H9 (cell line): Measurements from ENCODE around the gene ZNF609. TPM values are rescaled to one million over a fixed set of nuclear protein-coding genes. Genes with fewer than 3 reads are reported as not detected.

ENCODE experiments used
- DNase-seq: peaks from one replicate; pipeline ENCODE4 v3.0.0-alpha.2; 2017
- H2AFZ ChIP-seq: one replicate; pipeline ENCODE4 v1.6.1; 2013; ENCODE audit warnings: mild to moderate bottlenecking, low read length, control low read depth, moderate library complexity
- H2AK5ac ChIP-seq: 2 replicates; pipeline ENCODE4 v1.6.1; 2013; ENCODE audit warnings: low read length, control low read depth, mixed read lengths; ENCODE audit not compliant: insufficient read length
- H2BK120ac ChIP-seq: one replicate; pipeline ENCODE4 v1.6.1; 2013; ENCODE audit warnings: low read depth, mild to moderate bottlenecking, low read length, control low read depth, inconsistent platforms; ENCODE audit not compliant: poor library complexity, severe bottlenecking
- H2BK12ac ChIP-seq: 2 replicates; pipeline ENCODE4 v1.6.1; 2013; ENCODE audit warnings: low read length, control low read depth, mixed read lengths, low read depth; ENCODE audit not compliant: insufficient read length
- H2BK15ac ChIP-seq: 2 replicates; pipeline ENCODE4 v1.6.1; 2013; ENCODE audit warnings: low read depth, low read length, control low read depth
- H2BK20ac ChIP-seq: one replicate; pipeline ENCODE4 v1.6.1; 2013; ENCODE audit warnings: low read depth, mild to moderate bottlenecking, low read length, control low read depth, inconsistent platforms; ENCODE audit not compliant: poor library complexity, severe bottlenecking
- H2BK5ac ChIP-seq: 2 replicates; pipeline ENCODE4 v1.6.1; 2013; ENCODE audit warnings: low read length, control low read depth, mixed read lengths; ENCODE audit not compliant: insufficient read length
- H3K14ac ChIP-seq: 2 replicates; pipeline ENCODE4 v1.6.1; 2013; ENCODE audit warnings: low read length, control low read depth; ENCODE audit not compliant: insufficient read depth
- H3K18ac ChIP-seq: 2 replicates; pipeline ENCODE4 v1.6.1; 2013; ENCODE audit warnings: low read depth, mild to moderate bottlenecking, mixed read lengths, low read length, control low read depth; ENCODE audit not compliant: insufficient read length
- H3K23ac ChIP-seq: 2 replicates; pipeline ENCODE4 v1.6.1; 2013; ENCODE audit warnings: low read length, control low read depth, mixed read lengths, low read depth; ENCODE audit not compliant: insufficient read length
- H3K23me2 ChIP-seq: 2 replicates; pipeline ENCODE4 v1.6.1; 2013; ENCODE audit warnings: low read depth, mild to moderate bottlenecking, mixed read lengths, low read length, control low read depth; ENCODE audit not compliant: insufficient read length, poor library complexity, severe bottlenecking
- H3K27ac ChIP-seq: 2 replicates; pipeline ENCODE4 v1.5.1; 2013; ENCODE audit warnings: low read length, control low read depth, mixed read lengths, low read depth; ENCODE audit not compliant: insufficient read length
- H3K27me3 ChIP-seq: 2 replicates; pipeline ENCODE4 v1.6.1; 2013; ENCODE audit warnings: low read length, control low read depth, inconsistent platforms; ENCODE audit not compliant: insufficient read depth
- H3K4ac ChIP-seq: 2 replicates; pipeline ENCODE4 v1.6.1; 2013; ENCODE audit warnings: low read depth, mild to moderate bottlenecking, control low read depth, inconsistent platforms, low read length, moderate library complexity
- H3K4me1 ChIP-seq: 2 replicates; pipeline ENCODE4 v1.6.1; 2013; ENCODE audit warnings: low read length, control low read depth, inconsistent platforms; ENCODE audit not compliant: insufficient read depth
- H3K4me2 ChIP-seq: 2 replicates; pipeline ENCODE4 v1.6.1; 2013; ENCODE audit warnings: low read length, control low read depth, mixed read lengths; ENCODE audit not compliant: insufficient read length, insufficient read depth
- H3K56ac ChIP-seq: 2 replicates; pipeline ENCODE4 v1.6.1; 2013; ENCODE audit warnings: low read depth, mild to moderate bottlenecking, mixed read lengths, low read length, control low read depth; ENCODE audit not compliant: insufficient read length
- H3K79me1 ChIP-seq: 2 replicates; pipeline ENCODE4 v1.6.1; 2013; ENCODE audit warnings: low read depth, mild to moderate bottlenecking, moderate library complexity, low read length, control low read depth, inconsistent platforms; ENCODE audit not compliant: insufficient read depth, poor library complexity, severe bottlenecking
- H3K79me2 ChIP-seq: 2 replicates; pipeline ENCODE4 v1.6.1; 2013; ENCODE audit warnings: low read length, control low read depth, inconsistent platforms; ENCODE audit not compliant: insufficient read depth
- H3K9ac ChIP-seq: 2 replicates; pipeline ENCODE4 v1.6.1; 2013; ENCODE audit warnings: low read length, control low read depth, mixed read lengths; ENCODE audit not compliant: insufficient read length; ENCODE audit errors: extremely low read depth
- H3K9me3 ChIP-seq: one replicate; pipeline ENCODE4 v1.6.1; 2013; ENCODE audit warnings: low read depth, low read length, inconsistent platforms; ENCODE audit not compliant: control insufficient read depth
- H3T11ph ChIP-seq: one replicate; pipeline ENCODE4 v1.6.1; 2013; ENCODE audit warnings: mild to moderate bottlenecking, low read length, control low read depth, inconsistent platforms
- H4K20me1 ChIP-seq: one replicate; pipeline ENCODE4 v1.6.1; 2013; ENCODE audit not compliant: control insufficient read depth, insufficient read length, insufficient read depth
- H4K5ac ChIP-seq: 2 replicates; pipeline ENCODE4 v1.6.1; 2013; ENCODE audit warnings: low read depth, mild to moderate bottlenecking, mixed read lengths, low read length, control low read depth; ENCODE audit not compliant: insufficient read length
- H4K8ac ChIP-seq: replicated peaks from 2 replicates; pipeline ENCODE4 v1.6.1; 2013; ENCODE audit warnings: low read length, control low read depth, mixed read lengths, low read depth; ENCODE audit not compliant: insufficient read length
- H4K91ac ChIP-seq: 2 replicates; pipeline ENCODE4 v1.6.1; 2013; ENCODE audit warnings: low read depth, mild to moderate bottlenecking, moderate library complexity, mixed read lengths, low read length, control low read depth; ENCODE audit not compliant: insufficient read length
- H3K27ac Mint-ChIP-seq, 3 experiments: 2 replicates in 2 of 3; 3 replicates in 1 of 3; pipeline ENCODE4 v1.8.0; 2020 to 2021; ENCODE audit warnings: mixed read lengths in 3 of 3, mild to moderate bottlenecking in 1 of 3, moderate library complexity in 1 of 3
- H3K27me3 Mint-ChIP-seq: 2 replicates; pipeline ENCODE4 v1.8.0; 2021; ENCODE audit warnings: low read depth, mild to moderate bottlenecking, moderate library complexity, mixed read lengths
- H3K36me3 Mint-ChIP-seq, 3 experiments: 2 replicates in 2 of 3; 3 replicates in 1 of 3; pipeline ENCODE4 v1.8.0; 2020 to 2021; ENCODE audit warnings: low read depth in 3 of 3, mixed read lengths in 3 of 3; ENCODE audit not compliant: insufficient read depth in 1 of 3
- H3K4me1 Mint-ChIP-seq, 2 experiments: 2 replicates each; pipeline ENCODE4 v1.8.0; 2020; ENCODE audit warnings: mixed read lengths in 2 of 2
- H3K4me3 Mint-ChIP-seq, 2 experiments: 2 replicates in 1 of 2; 3 replicates in 1 of 2; pipeline ENCODE4 v1.8.0; 2020 to 2021; ENCODE audit warnings: mild to moderate bottlenecking in 2 of 2, mixed read lengths in 2 of 2, moderate library complexity in 1 of 2
- H3K9me3 Mint-ChIP-seq, 2 experiments: 2 replicates in 1 of 2; 3 replicates in 1 of 2; pipeline ENCODE4 v1.8.0; 2020; ENCODE audit warnings: mild to moderate bottlenecking in 2 of 2, mixed read lengths in 2 of 2, moderate library complexity in 1 of 2
- CTCF ChIP-seq: fragments of 200-600 bp; sonication (generic); conservative IDR thresholded peaks from 3 replicates; pipeline ENCODE4 v1.8.0; 2021; ENCODE audit warnings: antibody characterized with exemption, mild to moderate bottlenecking
- WGBS: extraction: QIAGEN DNeasy Blood & Tissue Kit; methylation state at CpG from one replicate; pipeline ENCODE4 v1.1.7; 2013; ENCODE audit warnings: missing lambda C conversion rate, low lambda C conversion rate, mixed read lengths; ENCODE audit not compliant: insufficient read length; ENCODE audit errors: extremely low coverage; 5-methylcytosine and 5-hydroxymethylcytosine counted together
- total RNA-seq: library from RNA; stranded (reverse); gene quantifications from 2 replicates; pipeline ENCODE4 v1.2.1, GENCODE V29; 2021

The ZNF609 gene
- total RNA-seq, 1 experiment from 2014 or later: 45.3 TPM

GRCh38 chr15:64645995-64646394 is 185.6 kb downstream of the ZNF609 start:
- H3K9me3 ChIP-seq: no peaks in the 10 kb centered on the region
- no peak overlapping the region for H2AFZ ChIP-seq
- DNase-seq: no peak
- H3K23ac ChIP-seq: no peak overlapping the region
- no peaks in the 10 kb centered on the region for H4K20me1 ChIP-seq
- Mint-ChIP-seq H3K36me3 (peaks cover 0 to 9% (median 4%) of the 10 kb centered on the region in 3 experiments; a peak in 2 of 7 replicates), H3K4me3 (no peak overlapping the region), H3K4me1 (peaks cover 7% of the 10 kb centered on the region in 2 experiments), H3K27ac (no peak overlapping the region), H3K9me3 (no peaks in the 10 kb centered on the region), H3K27me3 (no peaks in the 10 kb centered on the region)
- no peak overlapping the region for H3K27ac ChIP-seq
- H4K5ac ChIP-seq: no peak overlapping the region
- H2BK5ac ChIP-seq: no peak overlapping the region
- no peak overlapping the region for H3K4me2 ChIP-seq
- no peak overlapping the region for H4K91ac ChIP-seq
- H2BK120ac ChIP-seq: no peak overlapping the region
- H3K27me3 ChIP-seq: no peaks in the 10 kb centered on the region
- no peak overlapping the region for H3K9ac ChIP-seq
- H3T11ph ChIP-seq: no peak overlapping the region
- no peak overlapping the region for H3K56ac ChIP-seq
- no peak overlapping the region for H3K4ac ChIP-seq
- H2BK20ac ChIP-seq: no peak overlapping the region
- peaks cover 2% of the 10 kb centered on the region for H3K79me1 ChIP-seq
- no peak for TF ChIP-seq CTCF
- no CpG with 5 or more reads among the region's 1 CpG for WGBS
- H2BK15ac ChIP-seq: no peak overlapping the region
- no peaks in the 10 kb centered on the region; the same call in 1 of the 2 replicates for H3K79me2 ChIP-seq
- H4K8ac ChIP-seq: no peak overlapping the region
- H3K4me1 ChIP-seq: no peaks in the 10 kb centered on the region
- H3K23me2 ChIP-seq: no peaks in the 10 kb centered on the region
- H3K14ac ChIP-seq: no peak overlapping the region
- H2AK5ac ChIP-seq: no peak overlapping the region
- no peak overlapping the region for H3K18ac ChIP-seq
- no peak overlapping the region for H2BK12ac ChIP-seq
